ENCODE measurements around the gene NECAP2. TPM values are rescaled to one million over a fixed set of nuclear protein-coding genes. Genes with fewer than 3 reads are reported as not detected.
"Not testable (repeated sequence)": the region's sequence is repeated elsewhere in the genome, so short reads cannot be mapped to it uniquely, and the experiment has no call there.

NECAP2 gene
- polyA plus RNA-seq, 1 experiment, result 108 TPM

DNA sequence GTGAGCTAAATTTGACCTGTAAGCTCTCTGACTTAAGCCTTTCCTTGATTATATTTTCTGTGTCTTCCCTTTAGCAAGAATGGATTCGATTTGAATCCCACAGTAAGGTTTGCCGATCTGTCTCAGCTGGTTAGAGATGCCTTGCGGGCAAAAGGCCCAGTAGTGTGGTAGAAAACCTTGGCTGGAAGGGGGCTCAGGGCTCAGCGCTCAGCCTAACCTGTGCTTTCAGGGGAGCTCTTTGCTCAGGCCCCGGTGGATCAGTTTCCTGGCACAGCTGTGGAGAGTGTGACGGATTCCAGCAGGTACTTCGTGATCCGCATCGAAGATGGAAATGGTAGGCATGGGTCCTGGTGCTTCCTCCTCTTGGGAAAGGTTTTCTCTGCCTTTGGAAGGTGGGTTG lies 7.1 kb downstream of the NECAP2 start:
- POLR2A ChIA-PET, result no interaction called here
- TF ChIP-seq, protein P1, sequence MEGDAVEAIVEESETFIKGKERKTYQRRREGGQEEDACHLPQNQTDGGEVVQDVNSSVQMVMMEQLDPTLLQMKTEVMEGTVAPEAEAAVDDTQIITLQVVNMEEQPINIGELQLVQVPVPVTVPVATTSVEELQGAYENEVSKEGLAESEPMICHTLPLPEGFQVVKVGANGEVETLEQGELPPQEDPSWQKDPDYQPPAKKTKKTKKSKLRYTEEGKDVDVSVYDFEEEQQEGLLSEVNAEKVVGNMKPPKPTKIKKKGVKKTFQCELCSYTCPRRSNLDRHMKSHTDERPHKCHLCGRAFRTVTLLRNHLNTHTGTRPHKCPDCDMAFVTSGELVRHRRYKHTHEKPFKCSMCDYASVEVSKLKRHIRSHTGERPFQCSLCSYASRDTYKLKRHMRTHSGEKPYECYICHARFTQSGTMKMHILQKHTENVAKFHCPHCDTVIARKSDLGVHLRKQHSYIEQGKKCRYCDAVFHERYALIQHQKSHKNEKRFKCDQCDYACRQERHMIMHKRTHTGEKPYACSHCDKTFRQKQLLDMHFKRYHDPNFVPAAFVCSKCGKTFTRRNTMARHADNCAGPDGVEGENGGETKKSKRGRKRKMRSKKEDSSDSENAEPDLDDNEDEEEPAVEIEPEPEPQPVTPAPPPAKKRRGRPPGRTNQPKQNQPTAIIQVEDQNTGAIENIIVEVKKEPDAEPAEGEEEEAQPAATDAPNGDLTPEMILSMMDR (IDR thresholded peaks at IDR 0.05; ENCODE audit: low read depth, low read length), result no peak
- Histone ChIP-seq H3K27me3 (ENCODE audit: control insufficient read depth, insufficient read depth, low read length) (no peaks in the 10 kb centered on the region), H3K4me3 (ENCODE audit: low read depth, low read length) (no peak overlapping the region), H3K9me3 (ENCODE audit: control insufficient read depth, insufficient read depth, low read length) (no peaks in the 10 kb centered on the region), H3K27ac (ENCODE audit: low read depth, low read length) (no peak overlapping the region)
- DNase-seq (ENCODE audit: low read depth, low spot score), result no peak
- CTCF ChIA-PET, result no interaction called here

DNA sequence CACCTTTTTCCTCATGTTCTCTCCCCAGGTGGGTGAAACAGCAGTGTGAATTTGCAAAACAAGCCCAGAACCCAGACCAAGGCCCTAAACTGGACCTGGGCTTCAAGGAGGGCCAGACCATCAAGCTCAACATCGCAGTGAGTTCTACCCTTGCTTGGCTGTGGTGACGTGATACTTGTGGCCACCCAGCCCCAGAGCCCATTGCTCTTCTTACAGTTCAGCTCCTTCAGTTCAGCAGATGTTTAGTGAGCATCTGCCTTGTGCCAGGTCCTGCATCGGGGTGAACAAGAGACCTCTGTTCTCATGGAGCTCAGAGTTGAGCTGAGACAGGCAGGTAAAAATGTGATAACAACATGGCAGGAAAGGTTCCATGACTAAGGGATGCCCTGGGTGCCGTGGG lies 8.5 kb downstream of the NECAP2 start:
- no peak overlapping the region for H3K27ac ChIP-seq (ENCODE audit: low read depth, low read length)
- no peaks in the 10 kb centered on the region for H3K27me3 ChIP-seq (ENCODE audit: control insufficient read depth, insufficient read depth, low read length)
- H3K9me3 ChIP-seq (ENCODE audit: control insufficient read depth, insufficient read depth, low read length), result no peaks in the 10 kb centered on the region
- DNase-seq (ENCODE audit: low read depth, low spot score), result no peak
- TF ChIP-seq, protein P1 (IDR thresholded peaks at IDR 0.05; ENCODE audit: low read depth, low read length), result no peak
- POLR2A ChIA-PET, result no interaction called here
- CTCF ChIA-PET, result interaction anchor here (0.8 to 1.4 kb wide), 2 partner anchors 9 to 86 kb away, joined by 4 to 5 read pairs; partner anchors contain the start of gene NECAP2
- no peak overlapping the region for H3K4me3 ChIP-seq (ENCODE audit: low read depth, low read length)

DNA sequence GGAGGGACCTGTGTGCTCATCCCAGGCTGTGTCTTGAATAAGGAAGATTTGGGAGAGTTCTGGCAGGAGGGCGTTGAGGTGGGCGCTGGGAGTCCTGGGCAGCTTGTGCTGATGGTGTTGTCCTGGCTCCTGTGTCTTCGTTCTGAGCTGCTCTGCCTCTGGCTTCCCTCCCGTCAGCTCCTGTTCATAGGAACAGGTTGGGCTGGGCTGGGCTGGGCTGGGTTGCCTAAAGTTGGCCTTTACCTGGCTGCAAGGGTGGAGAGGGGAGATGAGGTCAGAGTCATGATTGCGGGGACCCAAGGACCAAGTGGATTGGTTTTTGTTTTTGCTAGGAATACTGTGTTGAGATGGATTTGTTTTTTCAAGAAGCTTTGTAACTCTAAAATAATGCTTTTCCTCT lies 9.1 kb downstream of the NECAP2 start:
- POLR2A ChIA-PET, result no interaction called here
- TF ChIP-seq, protein P1 (IDR thresholded peaks at IDR 0.05; ENCODE audit: low read depth, low read length), result no peak
- no peak overlapping the region for H3K27ac ChIP-seq (ENCODE audit: low read depth, low read length)
- H3K4me3 ChIP-seq (ENCODE audit: low read depth, low read length), result no peak overlapping the region
- CTCF ChIA-PET, result interaction anchor here (0.8 to 1.4 kb wide), 2 partner anchors 10 to 86 kb away, joined by 4 to 5 read pairs; partner anchors contain the start of gene NECAP2
- H3K27me3 ChIP-seq (ENCODE audit: control insufficient read depth, insufficient read depth, low read length), result no peaks in the 10 kb centered on the region
- no peaks in the 10 kb centered on the region for H3K9me3 ChIP-seq (ENCODE audit: control insufficient read depth, insufficient read depth, low read length)
- no peak for DNase-seq (ENCODE audit: low read depth, low spot score)

DNA sequence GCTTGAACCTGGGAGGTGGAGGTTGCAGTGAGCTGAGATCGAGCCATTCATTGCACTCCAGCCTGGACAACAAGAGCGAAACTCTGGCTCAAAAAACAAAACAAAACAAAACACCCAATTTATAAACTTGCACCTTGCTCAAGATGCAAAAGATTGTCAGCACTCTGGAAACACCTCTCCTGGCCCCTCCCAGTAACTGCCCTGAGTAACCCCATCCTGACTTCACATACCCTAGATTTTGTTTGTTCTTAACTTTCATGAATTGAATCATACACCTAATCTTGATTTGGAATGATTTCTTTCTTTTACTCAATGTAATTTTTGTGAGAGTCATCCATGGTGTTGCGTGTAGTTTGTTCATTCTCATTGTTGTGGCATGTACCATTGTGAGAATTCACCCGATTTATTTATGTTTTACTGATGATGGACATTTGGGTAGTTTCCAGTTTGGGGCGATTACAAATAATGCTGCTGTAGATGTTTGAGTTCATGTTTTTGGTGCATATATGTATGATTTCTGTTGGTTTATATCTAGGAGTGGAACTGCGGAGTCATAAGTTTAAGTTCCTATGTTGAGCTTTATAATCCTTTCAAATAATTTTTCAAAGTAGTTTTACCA lies 10.4 kb downstream of the NECAP2 start:
- H3K9me3 ChIP-seq (ENCODE audit: control insufficient read depth, insufficient read depth, low read length), result no peaks in the 10 kb centered on the region
- no peak for DNase-seq (ENCODE audit: low read depth, low spot score)
- H3K27ac ChIP-seq (ENCODE audit: low read depth, low read length), result no peak overlapping the region
- TF ChIP-seq, protein P1 (IDR thresholded peaks at IDR 0.05; ENCODE audit: low read depth, low read length), result no peak
- POLR2A ChIA-PET, result no interaction called here
- CTCF ChIA-PET, result interaction anchor here (1.2 to 1.3 kb wide), 2 partner anchors 11 to 88 kb away, joined by 4 to 8 read pairs; partner anchors contain the start of gene NECAP2
- no peaks in the 10 kb centered on the region for H3K27me3 ChIP-seq (ENCODE audit: control insufficient read depth, insufficient read depth, low read length)
- H3K4me3 ChIP-seq (ENCODE audit: low read depth, low read length), result no peak overlapping the region

DNA sequence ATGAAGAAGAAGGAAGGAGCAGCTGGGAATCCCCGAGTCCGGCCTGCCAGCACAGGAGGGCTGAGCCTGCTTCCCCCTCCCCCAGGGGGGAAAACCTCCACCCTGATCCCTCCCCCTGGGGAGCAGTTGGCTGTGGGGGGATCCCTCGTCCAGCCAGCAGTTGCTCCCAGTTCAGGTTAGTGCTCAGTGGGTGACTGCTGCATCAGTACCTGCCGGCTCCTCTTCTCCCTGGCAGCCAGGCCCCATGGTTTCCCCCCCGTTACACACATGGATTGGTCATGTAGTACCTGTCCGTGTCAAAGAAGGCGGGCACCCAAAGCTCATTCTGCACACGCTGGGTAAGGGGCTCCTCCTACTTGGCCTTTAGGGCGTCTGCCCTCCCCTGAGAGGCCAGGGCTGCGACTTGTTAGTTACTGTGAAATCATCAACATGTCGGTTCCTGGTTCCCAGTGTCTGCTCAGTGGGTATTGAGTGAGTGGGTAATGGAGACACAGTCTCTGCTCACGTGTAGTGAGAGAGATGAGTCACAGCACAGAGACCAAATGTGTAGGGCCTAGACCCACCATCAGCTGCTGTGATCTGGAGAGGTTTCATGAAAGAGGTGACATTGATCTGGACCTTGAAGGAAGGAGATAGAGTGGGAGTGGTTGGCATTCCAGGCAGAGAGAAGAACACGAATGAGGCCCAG lies 11.5 kb downstream of the NECAP2 start:
- no peak overlapping the region for H3K27ac ChIP-seq (ENCODE audit: low read depth, low read length)
- POLR2A ChIA-PET, result no interaction called here
- H3K27me3 ChIP-seq (ENCODE audit: control insufficient read depth, insufficient read depth, low read length), result no peaks in the 10 kb centered on the region
- DNase-seq (ENCODE audit: low read depth, low spot score), result no peak
- H3K9me3 ChIP-seq (ENCODE audit: control insufficient read depth, insufficient read depth, low read length), result no peaks in the 10 kb centered on the region
- TF ChIP-seq, protein P1 (IDR thresholded peaks at IDR 0.05; ENCODE audit: low read depth, low read length), result no peak
- H3K4me3 ChIP-seq (ENCODE audit: low read depth, low read length), result no peak overlapping the region
- CTCF ChIA-PET, result interaction anchor here (1.2 to 2.8 kb wide), 3 partner anchors 11 to 89 kb away, joined by 4 to 11 read pairs (median 8); partner anchors contain the start of gene NECAP2

DNA sequence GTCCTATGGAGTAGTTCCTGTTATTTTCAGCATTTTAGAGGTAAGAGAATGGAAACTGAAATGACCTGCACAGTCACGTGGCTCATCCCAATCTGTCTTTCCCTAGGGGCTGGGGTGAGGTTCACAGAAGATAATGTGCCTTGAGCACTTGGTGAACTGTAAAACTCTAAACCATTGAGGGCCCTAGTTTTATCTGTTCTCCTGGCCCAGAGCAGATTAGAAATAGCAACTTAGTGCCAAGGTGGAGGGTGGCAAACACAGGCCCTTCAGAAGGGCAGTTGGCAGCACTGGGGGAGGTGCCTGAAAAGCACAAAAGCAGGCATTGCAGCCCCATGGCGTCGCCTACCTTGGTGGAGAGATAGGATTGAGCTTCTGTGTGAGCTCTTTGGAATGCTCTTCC lies 14.4 kb downstream of the NECAP2 start:
- H3K27me3 ChIP-seq (ENCODE audit: control insufficient read depth, insufficient read depth, low read length); H3K27ac ChIP-seq (ENCODE audit: low read depth, low read length); DNase-seq (ENCODE audit: low read depth, low spot score); H3K4me3 ChIP-seq (ENCODE audit: low read depth, low read length); POLR2A ChIA-PET; H3K9me3 ChIP-seq (ENCODE audit: control insufficient read depth, insufficient read depth, low read length): not testable (repeated sequence)
- CTCF ChIA-PET, result interaction anchor here (2.8 kb wide), 1 partner anchor 14 kb away, joined by 11 read pairs; the partner anchor contains the start of gene NECAP2

DNA sequence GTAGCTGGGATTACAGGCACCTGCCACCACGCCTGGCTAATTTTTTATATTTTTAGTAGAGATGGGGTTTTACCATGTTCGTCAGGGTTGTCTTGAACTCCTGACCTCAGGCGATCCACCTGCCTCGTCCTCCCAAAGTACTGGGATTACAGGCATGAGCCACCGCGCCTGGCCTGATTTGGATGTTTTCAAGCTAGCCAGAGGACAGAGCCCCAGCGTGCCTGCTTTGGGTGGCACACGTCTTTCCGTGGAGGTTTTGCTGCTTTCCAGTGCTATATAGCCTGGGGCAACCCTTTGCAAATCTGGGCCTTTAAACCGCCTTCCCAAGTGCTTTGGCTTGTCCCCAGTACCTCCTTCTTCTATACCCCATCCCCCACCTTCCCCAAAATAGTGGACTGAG lies 15.6 kb downstream of the NECAP2 start:
- POLR2A ChIA-PET, CTCF ChIA-PET: not testable (repeated sequence)

More for the DNA sequence above, 15.6 kb downstream of the NECAP2 start:
- not testable (repeated sequence) for H3K27ac ChIP-seq (ENCODE audit: low read depth, low read length); DNase-seq (ENCODE audit: low read depth, low spot score); H3K27me3 ChIP-seq (ENCODE audit: control insufficient read depth, insufficient read depth, low read length); H3K9me3 ChIP-seq (ENCODE audit: control insufficient read depth, insufficient read depth, low read length); H3K4me3 ChIP-seq (ENCODE audit: low read depth, low read length)

Data from AG04450 (cell line).